HCT116 (cell line): ENCODE measurements around the gene AGK.

Experiments
- CEBPB ChIP-seq: IDR thresholded peaks from 2 replicates; pipeline ENCODE4 v1.6.1; 2012; ENCODE audit warnings: low read depth
- EZH2 ChIP-seq: fragments of 200-600 bp; sonication (generic); IDR thresholded peaks from 2 replicates; pipeline ENCODE4 v1.6.1; 2017; ENCODE audit warnings: antibody characterized with exemption, mixed run types
- EZH2phosphoT487 ChIP-seq: fragments of 200-600 bp; IDR thresholded peaks from 2 replicates; pipeline ENCODE4 v1.6.1; 2018; ENCODE audit warnings: antibody characterized with exemption, borderline replicate concordance
- RAD21 ChIP-seq: IDR thresholded peaks from 2 replicates; pipeline ENCODE4 v1.6.1; 2012; ENCODE audit warnings: low read depth, mild to moderate bottlenecking
- YY1 ChIP-seq: IDR thresholded peaks from 2 replicates; pipeline ENCODE4 v1.6.1; 2011; ENCODE audit warnings: low read length, low read depth, moderate library complexity, mild to moderate bottlenecking; ENCODE audit not compliant: insufficient replicate concordance; ENCODE audit errors: extremely low read depth
- TF ChIP-seq, protein P1 (sequence below), 3 experiments: fragments of 200-600 bp in 1 of 3; sonication (generic) in 1 of 3; IDR thresholded peaks in 2 of 3; conservative IDR thresholded peaks in 1 of 3; 2 replicates each; pipeline ENCODE4 v1.5.1; 2012 to 2017; ENCODE audit warnings: low read depth in 2 of 3, low read length in 2 of 3, antibody characterized with exemption in 1 of 3, borderline replicate concordance in 1 of 3, control low read depth in 1 of 3, mild to moderate bottlenecking in 1 of 3, mixed read lengths in 1 of 3, mixed run types in 1 of 3, moderate library complexity in 1 of 3; ENCODE audit not compliant: insufficient read depth in 1 of 3

- TF ChIP-seq EZH2phosphoT487 (no peak), CEBPB (no peak), YY1 (no peak), EZH2 (no peak), RAD21 (no peak)
- TF ChIP-seq, protein P1, sequence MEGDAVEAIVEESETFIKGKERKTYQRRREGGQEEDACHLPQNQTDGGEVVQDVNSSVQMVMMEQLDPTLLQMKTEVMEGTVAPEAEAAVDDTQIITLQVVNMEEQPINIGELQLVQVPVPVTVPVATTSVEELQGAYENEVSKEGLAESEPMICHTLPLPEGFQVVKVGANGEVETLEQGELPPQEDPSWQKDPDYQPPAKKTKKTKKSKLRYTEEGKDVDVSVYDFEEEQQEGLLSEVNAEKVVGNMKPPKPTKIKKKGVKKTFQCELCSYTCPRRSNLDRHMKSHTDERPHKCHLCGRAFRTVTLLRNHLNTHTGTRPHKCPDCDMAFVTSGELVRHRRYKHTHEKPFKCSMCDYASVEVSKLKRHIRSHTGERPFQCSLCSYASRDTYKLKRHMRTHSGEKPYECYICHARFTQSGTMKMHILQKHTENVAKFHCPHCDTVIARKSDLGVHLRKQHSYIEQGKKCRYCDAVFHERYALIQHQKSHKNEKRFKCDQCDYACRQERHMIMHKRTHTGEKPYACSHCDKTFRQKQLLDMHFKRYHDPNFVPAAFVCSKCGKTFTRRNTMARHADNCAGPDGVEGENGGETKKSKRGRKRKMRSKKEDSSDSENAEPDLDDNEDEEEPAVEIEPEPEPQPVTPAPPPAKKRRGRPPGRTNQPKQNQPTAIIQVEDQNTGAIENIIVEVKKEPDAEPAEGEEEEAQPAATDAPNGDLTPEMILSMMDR (IDR thresholded peaks at IDR 0.05 in 2 of 3, conservative IDR thresholded peaks at IDR 0.05 in 1 of 3; ENCODE audit: borderline replicate concordance in 1 of 3, insufficient read depth in 1 of 3, low read depth in 2 of 3, low read length in 2 of 3): no peak
Observed at GRCh38 chr7:141609576-141609975, 58.4 kb downstream of the AGK start.
